Stimulated activated CD8-positive, alpha-beta memory T cell treated with anti-CD3 and anti-CD28 coated beads, Interleukin-12 subunit alpha, Interleukin-12 subunit beta, amount 100 ng/mL, for 24 hours (primary cell): ENCODE data around the gene AKIRIN1.
"Not testable (repeated sequence)": the region's sequence is repeated elsewhere in the genome, so short reads cannot be mapped to it uniquely, and the experiment has no call there.

Experiments
- DNase-seq: peaks from one replicate; pipeline ENCODE4 v3.0.0-alpha.2; 2020; ENCODE audit errors: extremely low read depth

Gene AKIRIN1

DNA sequence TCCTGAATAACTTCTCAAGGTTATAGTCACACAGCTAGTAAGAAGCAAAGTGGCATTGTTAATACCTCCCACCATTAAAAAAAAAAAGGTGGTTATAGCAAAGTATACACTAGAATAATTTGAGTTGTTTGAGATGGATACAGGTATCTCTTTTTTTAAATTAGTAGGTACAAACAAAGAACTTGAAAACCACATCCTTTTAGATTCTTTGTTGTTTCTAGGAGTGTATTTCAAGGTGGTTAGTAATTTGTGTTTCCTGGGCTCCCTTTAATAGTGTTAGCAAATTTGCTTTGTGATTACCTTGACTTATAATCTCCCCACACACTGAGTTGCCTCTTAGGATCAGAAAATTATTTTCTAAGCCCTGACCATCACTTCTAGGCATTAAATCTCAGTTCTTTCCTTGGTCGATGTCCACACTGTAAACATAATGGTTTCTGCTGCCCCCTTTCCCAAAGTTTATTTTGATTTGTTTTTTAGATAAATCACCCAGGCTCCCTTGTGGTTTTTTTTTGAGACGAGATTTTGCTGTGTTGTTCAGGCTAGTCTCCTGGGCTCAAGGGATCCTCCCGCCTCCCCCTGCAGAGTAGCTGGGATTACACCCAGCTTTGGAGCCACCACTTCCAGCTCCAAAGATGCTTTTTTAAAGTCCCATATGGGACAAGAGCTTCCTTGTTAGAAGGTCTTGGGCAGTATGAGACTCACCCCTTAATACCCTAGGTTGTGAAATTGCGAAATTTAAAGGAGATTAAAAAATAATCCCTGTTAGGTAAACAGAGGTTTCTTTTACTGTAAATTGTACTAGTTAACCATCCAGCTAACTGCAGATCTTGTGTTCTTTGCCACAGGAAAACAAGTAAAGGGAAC is 6.2 kb downstream of the AKIRIN1 start:
- no peak for DNase-seq

DNA sequence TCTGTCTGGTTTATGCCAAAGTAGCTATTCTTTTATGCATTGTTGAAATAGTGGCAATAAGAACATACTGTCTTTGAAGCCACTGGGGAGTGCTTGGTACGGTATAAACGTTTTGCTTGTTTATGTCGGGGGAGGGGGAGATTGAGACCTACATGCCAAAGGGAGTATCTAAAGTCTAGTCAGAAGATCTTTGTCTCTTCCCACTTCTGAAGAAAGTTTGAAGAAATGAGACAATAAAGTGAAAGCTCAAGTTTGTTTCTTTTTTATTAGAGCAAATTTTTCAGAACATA is 6.8 kb downstream of the AKIRIN1 start:
- no peak for DNase-seq

DNA sequence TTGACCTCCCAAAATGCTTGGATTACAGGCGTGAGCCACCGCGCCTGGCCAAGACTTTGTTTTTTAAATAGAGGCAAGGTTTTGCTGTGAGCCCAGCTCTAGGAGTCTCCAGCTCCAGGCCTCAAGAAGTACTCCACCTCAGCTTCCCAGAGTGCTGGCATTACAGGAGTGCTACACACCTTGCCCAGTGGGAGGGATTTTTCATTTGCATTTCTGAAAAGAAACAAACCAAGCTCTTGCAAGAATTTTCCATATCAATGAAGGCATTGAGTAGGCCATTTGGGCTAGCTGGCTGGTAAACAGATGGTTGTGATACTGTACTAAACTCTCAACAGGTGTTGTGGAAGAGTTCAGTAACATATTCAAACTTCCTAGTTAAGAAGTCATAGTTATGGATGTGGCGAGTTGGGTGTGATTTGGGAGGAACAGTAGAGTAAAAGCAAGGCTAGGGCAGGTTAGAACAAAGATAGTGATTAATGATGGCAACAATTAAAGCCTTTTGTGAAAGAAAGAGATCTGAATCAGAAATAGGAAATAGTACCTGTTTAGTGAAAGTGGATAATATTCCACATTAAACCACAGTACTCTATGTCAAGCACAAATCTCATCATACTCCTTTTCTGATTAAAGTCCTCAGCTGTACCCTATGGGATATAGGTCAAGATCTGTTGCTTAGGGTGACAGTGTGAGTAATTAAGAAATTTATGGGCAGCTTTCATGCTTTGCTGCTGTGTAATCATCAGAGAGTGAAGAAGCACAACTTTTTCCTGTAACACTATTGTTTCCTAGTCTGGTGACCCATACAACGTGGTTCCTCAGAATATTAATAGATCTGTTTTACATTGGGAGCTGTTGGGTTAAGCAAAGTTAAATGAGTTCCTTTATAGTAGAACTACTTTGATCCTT is 10.7 kb downstream of the AKIRIN1 start:
- no peak for DNase-seq

DNA sequence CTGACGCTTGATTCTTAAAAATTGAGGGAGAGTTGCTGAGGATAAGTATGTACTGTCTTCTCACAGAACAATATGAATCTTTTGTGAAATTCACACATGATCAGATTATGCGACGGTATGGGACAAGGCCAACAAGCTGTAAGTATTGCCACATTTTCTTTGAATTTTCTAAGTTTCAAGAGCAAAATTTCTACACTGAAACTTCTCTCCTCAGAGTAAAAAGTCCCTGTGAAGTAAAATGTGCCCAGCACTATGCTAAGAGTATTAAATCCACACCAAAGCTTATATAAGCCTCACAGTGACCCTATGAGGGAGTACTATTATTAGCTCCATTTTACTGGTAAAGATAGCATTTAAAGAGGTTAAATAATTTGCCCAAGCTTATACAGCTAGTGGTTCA is 12.2 kb downstream of the AKIRIN1 start:
- DNase-seq, result no peak

- no peak for DNase-seq
These were observed 12.7 kb downstream of the AKIRIN1 start for GRCh38 chr1:39003794-39004193.

DNA sequence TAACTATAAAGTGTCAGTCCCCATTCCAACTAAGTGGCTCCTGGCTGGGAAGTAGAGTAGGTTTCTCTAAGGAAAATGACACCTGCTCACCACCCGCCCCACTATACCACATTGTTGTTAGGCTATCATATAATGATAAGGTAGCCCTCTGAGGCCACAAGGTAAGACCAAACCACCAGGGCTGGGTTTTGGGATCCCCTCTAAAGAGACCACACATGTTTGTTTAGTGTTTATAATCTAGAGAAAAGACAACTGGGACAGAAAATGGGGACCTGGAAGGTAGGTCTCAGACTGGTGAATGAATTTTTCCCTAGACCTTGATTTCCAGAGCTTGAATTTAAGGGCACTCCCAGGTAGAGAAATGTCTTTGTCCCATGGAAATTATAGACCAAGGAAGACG is 15.2 kb downstream of the AKIRIN1 start:
- DNase-seq, result no peak

DNA sequence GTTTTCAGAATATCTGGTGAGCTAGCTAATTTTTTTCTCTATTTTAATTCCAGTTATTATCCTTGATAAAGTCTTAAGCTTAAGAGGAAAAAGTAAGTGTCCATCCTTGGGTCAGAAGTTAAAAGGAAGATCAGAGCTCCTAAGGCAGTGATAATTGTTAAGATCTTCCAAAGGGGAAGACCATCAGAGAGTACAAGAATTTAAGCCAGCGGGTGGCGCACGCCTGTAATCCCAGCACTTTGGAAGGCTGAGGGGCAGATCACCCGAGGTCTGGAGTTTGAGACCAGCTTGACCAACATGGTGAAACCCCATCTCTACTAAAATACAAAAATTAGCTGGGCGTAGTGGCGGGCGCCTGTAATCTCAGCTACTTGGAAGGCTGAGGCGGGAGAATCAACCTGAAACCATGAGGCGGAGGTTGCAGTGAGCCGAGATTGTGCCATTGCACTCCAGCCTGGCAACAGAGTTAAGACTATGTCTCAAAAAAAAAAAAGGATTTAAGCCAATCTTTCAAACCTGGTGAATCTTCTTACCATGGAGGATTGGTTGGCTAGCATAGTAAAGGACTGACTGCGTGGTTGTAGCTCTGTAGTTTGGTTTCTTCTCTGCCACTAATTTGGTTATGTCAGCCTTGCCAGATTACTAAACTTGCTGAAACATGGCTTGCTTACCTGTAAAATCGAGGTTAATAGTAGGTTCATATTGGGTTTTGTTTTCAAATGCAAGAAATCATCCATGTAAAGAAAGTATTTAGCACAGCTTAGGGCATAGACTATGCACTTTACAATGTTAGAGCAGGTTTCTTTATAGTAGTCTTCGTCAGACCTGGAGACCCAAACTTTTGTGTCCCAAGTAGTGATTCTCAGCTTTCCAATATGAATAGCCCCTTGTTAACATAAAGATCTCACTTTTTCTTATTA is 15.9 kb downstream of the AKIRIN1 start:
- DNase-seq, result no peak

DNA sequence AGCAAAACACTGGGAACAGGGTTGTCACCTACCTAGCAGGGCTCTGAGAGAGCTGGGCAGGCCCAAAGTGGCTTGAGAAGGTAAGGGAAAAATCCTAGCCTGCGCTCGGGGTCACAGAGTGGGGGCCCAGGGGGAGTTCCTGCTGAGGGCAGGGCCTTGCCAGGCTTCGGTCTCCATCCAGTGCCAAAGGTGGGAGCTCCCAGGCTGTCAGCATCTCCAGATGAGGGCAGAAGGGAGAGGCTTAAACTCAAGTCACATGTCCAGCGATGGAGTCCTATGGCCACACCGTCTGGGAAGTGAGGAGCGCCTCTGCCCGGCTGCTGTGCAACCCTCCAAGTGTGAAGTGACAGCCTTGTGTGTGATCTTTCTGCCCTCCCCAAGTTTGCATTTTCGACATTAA is 23.9 kb downstream of the AKIRIN1 start:
- DNase-seq, result not testable (repeated sequence)

GRCh38 chr1:39016604-39017171 is 25.6 kb downstream of the AKIRIN1 start:
- DNase-seq, result no peak

- no peak for DNase-seq
These were observed 26.2 kb downstream of the AKIRIN1 start for GRCh38 chr1:39017266-39017665.

- DNase-seq, result not testable (repeated sequence)
These were observed 29.4 kb downstream of the AKIRIN1 start for GRCh38 chr1:39020494-39020893.

DNA sequence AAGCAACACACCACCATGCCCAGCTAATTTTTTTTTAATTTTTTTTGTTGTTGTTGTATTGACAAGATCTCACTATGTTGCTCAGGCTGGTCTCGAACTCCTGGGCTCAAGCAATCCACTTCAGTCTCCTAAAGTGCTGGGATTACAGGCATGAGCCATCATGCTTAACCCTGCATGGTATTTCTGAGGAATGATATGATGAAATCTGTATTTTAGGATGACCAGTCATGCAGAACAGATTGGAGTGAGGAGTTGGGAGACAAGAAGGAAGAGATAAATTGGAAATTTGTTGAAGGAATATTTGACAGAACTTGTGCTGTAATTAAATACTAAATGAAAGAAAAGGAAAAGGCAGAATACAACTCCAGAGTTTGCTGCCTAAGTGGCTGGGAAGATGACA is 30.4 kb downstream of the AKIRIN1 start:
- no peak for DNase-seq

- DNase-seq, result no peak
These were observed 32.1 kb downstream of the AKIRIN1 start for GRCh38 chr1:39023140-39023539.

DNA sequence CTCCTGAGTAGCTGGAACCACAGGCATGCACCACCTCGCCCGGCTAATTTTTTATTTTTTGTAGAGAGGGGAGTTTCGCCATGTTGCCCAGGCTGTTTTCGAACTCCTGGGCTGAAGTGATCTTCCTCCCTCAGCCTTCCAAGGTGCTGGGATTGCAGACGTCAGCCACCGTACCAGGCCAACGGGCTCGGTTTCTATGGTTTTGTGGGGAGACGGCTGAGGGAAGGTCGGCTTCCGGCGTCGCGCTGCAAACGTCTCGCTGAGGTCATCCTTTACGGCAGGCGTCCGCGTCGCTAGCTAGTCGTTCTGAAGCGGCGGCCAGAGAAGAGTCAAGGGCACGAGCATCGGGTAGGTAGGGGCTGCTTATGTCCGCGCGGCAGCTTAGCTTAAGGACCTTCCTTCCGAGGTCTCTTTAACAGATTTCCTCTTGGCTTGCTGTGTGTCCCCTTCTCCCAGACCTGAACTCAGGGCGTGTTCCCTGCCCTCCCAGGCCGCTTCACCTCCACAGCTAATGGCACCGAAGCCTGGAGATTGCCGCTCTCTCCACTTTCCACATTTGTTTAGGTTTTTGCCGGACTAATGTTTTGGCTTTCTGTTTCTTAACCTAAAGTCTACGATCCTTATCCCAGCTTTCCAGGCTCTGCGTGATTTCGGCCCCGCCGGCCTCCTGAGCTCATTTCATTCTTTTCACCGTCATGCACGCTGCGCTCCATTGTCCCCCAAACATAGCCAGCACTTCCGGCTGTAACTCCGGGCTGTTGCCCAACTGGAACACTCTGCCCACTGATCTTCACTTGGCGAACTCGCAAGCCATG is 35.2 kb downstream of the AKIRIN1 start, which contains the start of gene NDUFS5:
Gene NDUFS5, plus strand, starts transcription at position 300 of the 815 bp plus-strand sequence. CDS start 2,375 bp downstream, outside the sequence.
- peak; percentile 52 for DNase-seq

GRCh38 chr1:39026866-39027507 is 35.9 kb downstream of the AKIRIN1 start:
- no peak for DNase-seq

- DNase-seq, result no peak
These were observed 43.1 kb downstream of the AKIRIN1 start for GRCh38 chr1:39034114-39034654.

- no peak for DNase-seq
These were observed 45.6 kb downstream of the AKIRIN1 start for GRCh38 chr1:39036678-39037077.

- DNase-seq, result no peak
These were observed 52.4 kb downstream of the AKIRIN1 start for GRCh38 chr1:39043513-39043912.

GRCh38 chr1:39044762-39045161 is 53.7 kb downstream of the AKIRIN1 start:
- no peak for DNase-seq

DNA sequence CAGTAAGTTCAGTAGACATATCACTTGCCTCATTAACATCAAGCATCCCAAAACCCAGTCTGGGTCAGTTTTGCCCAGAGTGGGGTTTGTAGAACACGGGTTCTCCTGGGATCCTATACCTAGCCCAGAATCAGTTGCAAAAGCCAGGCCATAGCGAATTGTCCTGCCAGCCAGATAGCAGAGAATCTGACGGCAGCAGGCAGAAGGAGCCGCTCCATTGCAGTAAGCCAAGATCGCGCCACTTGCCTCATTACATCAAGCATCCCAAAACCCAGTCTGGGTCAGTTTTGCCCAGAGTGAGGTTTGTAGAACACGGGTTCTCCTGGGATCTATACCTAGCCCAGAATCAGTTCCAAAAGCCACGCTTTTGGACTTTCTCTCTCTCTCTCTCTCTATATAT is 54.2 kb downstream of the AKIRIN1 start:
- no peak for DNase-seq
